HCT116 (cell line): ENCODE results near the gene HYLS1. TPM values are rescaled to one million over a fixed set of nuclear protein-coding genes. Genes with fewer than 3 reads are reported as not detected.

ENCODE experiments used
- ATAC-seq: fragments of 200-7000 bp; cut with Tn5 transposase; 2 replicates; pipeline ENCODE4 v1.9.1; 2020; ENCODE audit warnings: mild to moderate bottlenecking, moderate library complexity
- BruUV-seq: library from RNA; stranded (reverse); fragments of 400-500 nt; replicated peaks from 2 replicates; lab custom pipeline; 2021; lab: Mats Ljungman, UMichigan
- CTCF ChIA-PET: fragments of 300-600 bp; sonication (Branson Sonifier 250); formaldehyde crosslinking; loops from one replicate; lab custom pipeline; 2021; ENCODE audit warnings: antibody characterized with exemption; lab: Charles Lee
- POLR2A ChIA-PET: fragments of 300-600, 350-600 bp; sonication (Branson Sonifier 250); formaldehyde crosslinking; loops from one replicate; lab custom pipeline; 2021; ENCODE audit warnings: antibody characterized with exemption; lab: Charles Lee
- RAD21 ChIA-PET, 2 experiments: fragments of 300-600 bp; sonication (Branson Sonifier 250); formaldehyde crosslinking; loops; one replicate each; lab custom pipeline; 2023; ENCODE audit warnings: low total read pairs in 2 of 2; ENCODE audit not compliant: uncharacterized antibody in 2 of 2, unreplicated experiment in 2 of 2, low non-redundant PET in 1 of 2; lab: Charles Lee
- DNase-seq: peaks from one replicate; pipeline ENCODE4 v3.0.0-alpha.2; 2010; ENCODE audit warnings: low read depth, low spot score
- H2AFZ ChIP-seq: fragments of 200-600 bp; shearing (Covaris generic), sonication (generic); 2 replicates; pipeline ENCODE4 v1.6.1; 2017; ENCODE audit warnings: low read depth, mixed run types, mixed read lengths, antibody characterized with exemption, low read length; ENCODE audit not compliant: poor library complexity, severe bottlenecking
- H3K27ac ChIP-seq: 2 replicates; pipeline ENCODE4 v1.5.1; 2012; ENCODE audit warnings: low read depth, low read length
- H3K27me3 ChIP-seq: fragments of 200-600 bp; sonication (generic); 2 replicates; pipeline ENCODE4 v1.6.1; 2016; ENCODE audit warnings: mixed run types, low read length, mixed read lengths; ENCODE audit not compliant: insufficient read depth
- H3K36me3 ChIP-seq, 2 experiments: fragments of 200-500 bp in 1 of 2; fragments of 200-600 bp in 1 of 2; sonication (Bioruptor generic) in 1 of 2; sonication (generic) in 1 of 2; 2 replicates each; pipeline versions ENCODE4 v1.5.1 to v1.6.1; 2014 to 2016; ENCODE audit warnings: low read length in 2 of 2, inconsistent platforms in 1 of 2, mixed read lengths in 1 of 2, mixed run types in 1 of 2; ENCODE audit not compliant: insufficient read depth in 2 of 2, control insufficient read depth in 1 of 2
- H3K4me1 ChIP-seq, 2 experiments: fragments of 200-600 bp in 1 of 2; sonication (generic) in 1 of 2; 2 replicates each; pipeline versions ENCODE4 v1.5.1 to v1.6.1; 2012 to 2017; ENCODE audit warnings: low read length in 2 of 2, inconsistent platforms in 1 of 2, mild to moderate bottlenecking in 1 of 2, mixed read lengths in 1 of 2, mixed run types in 1 of 2, moderate library complexity in 1 of 2; ENCODE audit not compliant: insufficient read depth in 2 of 2, control insufficient read depth in 1 of 2
- H3K4me2 ChIP-seq: fragments of 200-600 bp; sonication (generic); 2 replicates; pipeline ENCODE4 v1.6.1; 2017; ENCODE audit warnings: mixed run types, low read length, mixed read lengths
- H3K4me3 ChIP-seq, 2 experiments: fragments of 200-600 bp in 1 of 2; sonication (generic) in 1 of 2; replicated peaks in 1 of 2; 2 replicates each; pipeline ENCODE4 v1.5.1; 2011 to 2016; ENCODE audit warnings: low read length in 2 of 2, control low read depth in 1 of 2, low read depth in 1 of 2, mild to moderate bottlenecking in 1 of 2, mixed read lengths in 1 of 2, mixed run types in 1 of 2
- H3K79me2 ChIP-seq: fragments of 200-600 bp; sonication (generic); 2 replicates; pipeline ENCODE4 v1.6.1; 2017; ENCODE audit warnings: mild to moderate bottlenecking, mixed run types, low read length, moderate library complexity, mixed read lengths; ENCODE audit not compliant: insufficient read depth
- H3K9ac ChIP-seq: fragments of 200-600 bp; sonication (generic); 2 replicates; pipeline ENCODE4 v1.6.1; 2016; ENCODE audit warnings: low read length, mixed read lengths
- H3K9me2 ChIP-seq: fragments of 200-600 bp; sonication (generic), shearing (Covaris generic); 2 replicates; pipeline ENCODE4 v1.6.1; 2017; ENCODE audit warnings: mixed run types, mild to moderate bottlenecking, moderate library complexity; ENCODE audit not compliant: insufficient read depth
- H3K9me3 ChIP-seq, 2 experiments: fragments of 200-500 bp in 1 of 2; fragments of 200-600 bp in 1 of 2; sonication (Bioruptor generic) in 1 of 2; sonication (generic) in 1 of 2; 2 replicates each; pipeline ENCODE4 v1.6.1; 2014 to 2017; ENCODE audit warnings: low read length in 2 of 2, mixed read lengths in 2 of 2, inconsistent platforms in 1 of 2, low read depth in 1 of 2, mild to moderate bottlenecking in 1 of 2, mixed run types in 1 of 2, moderate library complexity in 1 of 2; ENCODE audit not compliant: control insufficient read depth in 1 of 2, insufficient read depth in 1 of 2
- H4K20me1 ChIP-seq: fragments of 200-600 bp; sonication (generic), shearing (Covaris generic); 2 replicates; pipeline ENCODE4 v1.6.1; 2017; ENCODE audit warnings: mixed run types, mild to moderate bottlenecking, moderate library complexity; ENCODE audit not compliant: insufficient read depth
- EZH2phosphoT487 ChIP-seq: fragments of 200-600 bp; IDR thresholded peaks from 2 replicates; pipeline ENCODE4 v1.6.1; 2018; ENCODE audit warnings: antibody characterized with exemption, borderline replicate concordance
- POLR2AphosphoS5 ChIP-seq: IDR thresholded peaks from 2 replicates; pipeline ENCODE4 v1.6.1; 2011; ENCODE audit warnings: mild to moderate bottlenecking, low read depth, low read length, moderate library complexity
- RAD21 ChIP-seq: IDR thresholded peaks from 2 replicates; pipeline ENCODE4 v1.6.1; 2012; ENCODE audit warnings: low read depth, mild to moderate bottlenecking
- SIN3A ChIP-seq: IDR thresholded peaks from 2 replicates; pipeline ENCODE4 v1.6.1; 2012; ENCODE audit warnings: low read depth
- SP1 ChIP-seq: IDR thresholded peaks from 2 replicates; pipeline ENCODE4 v1.6.1; 2012; ENCODE audit warnings: low read depth
- SRF ChIP-seq: IDR thresholded peaks from 2 replicates; pipeline ENCODE4 v1.6.1; 2012; ENCODE audit warnings: low read depth
- TCF7L2 ChIP-seq: IDR thresholded peaks from 2 replicates; pipeline ENCODE4 v1.7.0; 2011; ENCODE audit warnings: borderline replicate concordance, inconsistent platforms; ENCODE audit not compliant: insufficient read depth, insufficient read length; ENCODE audit errors: extremely low read depth
- YY1 ChIP-seq: IDR thresholded peaks from 2 replicates; pipeline ENCODE4 v1.6.1; 2011; ENCODE audit warnings: low read length, low read depth, moderate library complexity, mild to moderate bottlenecking; ENCODE audit not compliant: insufficient replicate concordance; ENCODE audit errors: extremely low read depth
- ZFX ChIP-seq: fragments of 450-650 bp; IDR thresholded peaks from 2 replicates; pipeline ENCODE4 v1.6.1; 2017
- ZNF274 ChIP-seq: fragments of 200-500 bp; sonication (Bioruptor generic); IDR thresholded peaks from 2 replicates; pipeline ENCODE4 v1.6.1; 2014; ENCODE audit warnings: mild to moderate bottlenecking, low read depth, low read length, inconsistent platforms
- intact Hi-C: fragments of 100-400 bp; cut with micrococcal nuclease; formaldehyde crosslinking; loops from 2 replicates; pipeline ENCODE4 v1.10.0; 2022
- total RNA-seq: library from RNA; stranded (reverse); gene quantifications from one replicate; pipeline ENCODE4 v1.2.1, GENCODE V29; 2021; ENCODE audit not compliant: unreplicated experiment
- TF ChIP-seq, protein P1 (sequence below), 3 experiments: fragments of 200-600 bp in 1 of 3; sonication (generic) in 1 of 3; IDR thresholded peaks in 2 of 3; conservative IDR thresholded peaks in 1 of 3; 2 replicates each; pipeline ENCODE4 v1.5.1; 2012 to 2017; ENCODE audit warnings: low read depth in 2 of 3, low read length in 2 of 3, antibody characterized with exemption in 1 of 3, borderline replicate concordance in 1 of 3, control low read depth in 1 of 3, mild to moderate bottlenecking in 1 of 3, mixed read lengths in 1 of 3, mixed run types in 1 of 3, moderate library complexity in 1 of 3; ENCODE audit not compliant: insufficient read depth in 1 of 3
- TF ChIP-seq, protein P2 (sequence below): IDR thresholded peaks from 2 replicates; pipeline ENCODE4 v1.6.1; 2012; ENCODE audit warnings: low read depth

HYLS1 gene
- total RNA-seq, 1 experiment from 2014 or later = 18.9 TPM

DNA sequence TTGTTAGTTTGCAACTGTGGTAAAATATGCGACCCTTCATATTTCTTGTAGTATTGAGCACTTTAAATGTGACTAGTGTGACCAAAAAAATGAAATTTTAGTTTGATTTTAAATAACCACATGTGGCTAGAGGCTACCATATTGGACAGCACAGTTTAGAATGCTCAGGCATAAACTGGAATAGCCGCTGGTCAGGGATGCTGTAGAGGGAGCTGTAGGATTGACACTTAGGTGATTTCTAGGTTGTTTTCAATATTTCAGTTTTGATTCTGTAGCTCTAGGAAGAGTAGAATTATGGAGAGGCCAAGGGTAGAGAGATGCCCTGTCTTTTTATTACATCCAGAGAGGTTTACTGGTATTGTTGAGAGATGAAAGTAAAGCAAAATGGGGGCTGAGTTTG, 47.6 kb downstream of the HYLS1 start:
- Histone ChIP-seq H3K4me2 (no peak overlapping the region), H2AFZ (no peak overlapping the region), H3K36me3 (no peaks in the 10 kb centered on the region), H3K9me3 (no peaks in the 10 kb centered on the region), H3K9me2 (no peaks in the 10 kb centered on the region), H3K79me2 (no peaks in the 10 kb centered on the region), H3K4me1 (peaks cover 0 to 6% of the 10 kb centered on the region in 2 experiments; a peak in 2 of 4 replicates), H3K9ac (no peak overlapping the region), H3K27ac (no peak overlapping the region), H4K20me1 (no peaks in the 10 kb centered on the region), H3K27me3 (0 out of 2 replicates have a peak, but pooled peaks cover 5% of the 10 kb centered on the region), H3K4me3 (no peak overlapping the region)
- CTCF ChIA-PET = no interaction called here
- intact Hi-C loops = no loop called here
- POLR2A ChIA-PET = no interaction called here
- TF ChIP-seq RAD21 = peak; percentile 24; the same call in 1 of the 2 replicates
- TF ChIP-seq EZH2phosphoT487 = no peak
- no peak for TF ChIP-seq ZFX
- TF ChIP-seq, protein P1, sequence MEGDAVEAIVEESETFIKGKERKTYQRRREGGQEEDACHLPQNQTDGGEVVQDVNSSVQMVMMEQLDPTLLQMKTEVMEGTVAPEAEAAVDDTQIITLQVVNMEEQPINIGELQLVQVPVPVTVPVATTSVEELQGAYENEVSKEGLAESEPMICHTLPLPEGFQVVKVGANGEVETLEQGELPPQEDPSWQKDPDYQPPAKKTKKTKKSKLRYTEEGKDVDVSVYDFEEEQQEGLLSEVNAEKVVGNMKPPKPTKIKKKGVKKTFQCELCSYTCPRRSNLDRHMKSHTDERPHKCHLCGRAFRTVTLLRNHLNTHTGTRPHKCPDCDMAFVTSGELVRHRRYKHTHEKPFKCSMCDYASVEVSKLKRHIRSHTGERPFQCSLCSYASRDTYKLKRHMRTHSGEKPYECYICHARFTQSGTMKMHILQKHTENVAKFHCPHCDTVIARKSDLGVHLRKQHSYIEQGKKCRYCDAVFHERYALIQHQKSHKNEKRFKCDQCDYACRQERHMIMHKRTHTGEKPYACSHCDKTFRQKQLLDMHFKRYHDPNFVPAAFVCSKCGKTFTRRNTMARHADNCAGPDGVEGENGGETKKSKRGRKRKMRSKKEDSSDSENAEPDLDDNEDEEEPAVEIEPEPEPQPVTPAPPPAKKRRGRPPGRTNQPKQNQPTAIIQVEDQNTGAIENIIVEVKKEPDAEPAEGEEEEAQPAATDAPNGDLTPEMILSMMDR (IDR thresholded peaks at IDR 0.05 in 2 of 3, conservative IDR thresholded peaks at IDR 0.05 in 1 of 3; ENCODE audit: borderline replicate concordance in 1 of 3, insufficient read depth in 1 of 3, low read depth in 2 of 3, low read length in 2 of 3) = peak in 1 of 3 experiments; percentile 20; a peak in 1 of 6 replicates
- no peak for TF ChIP-seq TCF7L2
- no peak for TF ChIP-seq POLR2AphosphoS5
- BruUV-seq = no TSS peak
- RAD21 ChIA-PET = no interaction called here
- ATAC-seq (no peak), DNase-seq (no peak)

DNA sequence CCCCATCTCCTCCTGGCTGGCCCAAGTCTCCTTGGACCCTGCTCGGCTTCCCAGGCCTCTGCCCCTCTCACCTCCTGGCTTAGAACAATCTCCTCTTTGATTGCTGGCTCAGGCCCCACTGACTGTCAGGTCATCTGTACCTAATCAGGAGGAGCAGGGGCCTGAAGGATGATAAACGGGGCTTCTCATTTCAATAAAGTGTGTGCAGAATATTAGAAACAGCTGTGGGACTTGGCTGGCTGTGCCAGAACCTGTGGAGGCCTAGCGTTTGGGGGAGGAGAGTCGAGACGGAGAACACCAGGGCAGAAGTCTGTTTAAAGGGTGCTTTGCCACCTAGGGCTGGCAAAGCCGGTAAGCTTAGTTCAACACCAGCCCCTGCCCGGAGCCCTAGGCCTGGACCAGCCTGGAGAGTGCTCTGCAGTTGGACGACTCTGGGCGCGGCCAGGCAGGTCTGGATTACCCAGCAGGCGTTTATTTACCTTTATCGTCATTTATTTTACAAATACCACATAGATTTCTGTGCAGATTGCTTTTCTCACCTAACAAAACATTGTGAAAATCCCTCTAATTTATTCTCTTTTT, 48.2 kb downstream of the HYLS1 start:
- Histone ChIP-seq H3K27ac (no peak overlapping the region), H4K20me1 (no peaks in the 10 kb centered on the region), H3K9ac (no peak overlapping the region), H3K36me3 (no peaks in the 10 kb centered on the region), H3K9me3 (no peaks in the 10 kb centered on the region), H2AFZ (no peak overlapping the region), H3K27me3 (0 out of 2 replicates have a peak, but pooled peaks cover 5% of the 10 kb centered on the region), H3K4me2 (no peak overlapping the region), H3K4me1 (peaks cover 0 to 6% of the 10 kb centered on the region in 2 experiments; a peak in 2 of 4 replicates), H3K9me2 (no peaks in the 10 kb centered on the region), H3K4me3 (no peak overlapping the region), H3K79me2 (no peaks in the 10 kb centered on the region)
- DNase-seq = no peak
- no TSS peak for BruUV-seq
- ChIA-PET RAD21 (no interaction called here), CTCF (interaction anchor here (0.9 to 1.0 kb wide), 2 partner anchors 10 to 258 kb away, joined by 3 to 5 read pairs; partner anchors contain the start of gene VSIG10L2), POLR2A (no interaction called here)
- ATAC-seq = no peak
- intact Hi-C loops = no loop called here
- TF ChIP-seq SP1 (no peak), ZFX (no peak), ZNF274 (no peak), SIN3A (no peak), TCF7L2 (no peak), SRF (no peak), YY1 (no peak)
- TF ChIP-seq, protein P2, sequence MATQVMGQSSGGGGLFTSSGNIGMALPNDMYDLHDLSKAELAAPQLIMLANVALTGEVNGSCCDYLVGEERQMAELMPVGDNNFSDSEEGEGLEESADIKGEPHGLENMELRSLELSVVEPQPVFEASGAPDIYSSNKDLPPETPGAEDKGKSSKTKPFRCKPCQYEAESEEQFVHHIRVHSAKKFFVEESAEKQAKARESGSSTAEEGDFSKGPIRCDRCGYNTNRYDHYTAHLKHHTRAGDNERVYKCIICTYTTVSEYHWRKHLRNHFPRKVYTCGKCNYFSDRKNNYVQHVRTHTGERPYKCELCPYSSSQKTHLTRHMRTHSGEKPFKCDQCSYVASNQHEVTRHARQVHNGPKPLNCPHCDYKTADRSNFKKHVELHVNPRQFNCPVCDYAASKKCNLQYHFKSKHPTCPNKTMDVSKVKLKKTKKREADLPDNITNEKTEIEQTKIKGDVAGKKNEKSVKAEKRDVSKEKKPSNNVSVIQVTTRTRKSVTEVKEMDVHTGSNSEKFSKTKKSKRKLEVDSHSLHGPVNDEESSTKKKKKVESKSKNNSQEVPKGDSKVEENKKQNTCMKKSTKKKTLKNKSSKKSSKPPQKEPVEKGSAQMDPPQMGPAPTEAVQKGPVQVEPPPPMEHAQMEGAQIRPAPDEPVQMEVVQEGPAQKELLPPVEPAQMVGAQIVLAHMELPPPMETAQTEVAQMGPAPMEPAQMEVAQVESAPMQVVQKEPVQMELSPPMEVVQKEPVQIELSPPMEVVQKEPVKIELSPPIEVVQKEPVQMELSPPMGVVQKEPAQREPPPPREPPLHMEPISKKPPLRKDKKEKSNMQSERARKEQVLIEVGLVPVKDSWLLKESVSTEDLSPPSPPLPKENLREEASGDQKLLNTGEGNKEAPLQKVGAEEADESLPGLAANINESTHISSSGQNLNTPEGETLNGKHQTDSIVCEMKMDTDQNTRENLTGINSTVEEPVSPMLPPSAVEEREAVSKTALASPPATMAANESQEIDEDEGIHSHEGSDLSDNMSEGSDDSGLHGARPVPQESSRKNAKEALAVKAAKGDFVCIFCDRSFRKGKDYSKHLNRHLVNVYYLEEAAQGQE = no peak
